Erythroblast (primary cell): ENCODE data around the gene SMPDL3A.

Experiments
- DNase-seq, 2 experiments: peaks; one replicate each; lab custom pipeline; 2025; lab: John Stamatoyannopoulos, UW
- GATA1 ChIP-seq: IDR thresholded peaks from 2 replicates; pipeline ENCODE4 v1.6.1; 2011; ENCODE audit warnings: low read depth, mild to moderate bottlenecking, control low read depth, low read length, moderate library complexity
- POLR2A ChIP-seq: IDR thresholded peaks from 2 replicates; pipeline ENCODE4 v1.6.1; 2011; ENCODE audit warnings: mild to moderate bottlenecking, low read length

SMPDL3A gene

DNA sequence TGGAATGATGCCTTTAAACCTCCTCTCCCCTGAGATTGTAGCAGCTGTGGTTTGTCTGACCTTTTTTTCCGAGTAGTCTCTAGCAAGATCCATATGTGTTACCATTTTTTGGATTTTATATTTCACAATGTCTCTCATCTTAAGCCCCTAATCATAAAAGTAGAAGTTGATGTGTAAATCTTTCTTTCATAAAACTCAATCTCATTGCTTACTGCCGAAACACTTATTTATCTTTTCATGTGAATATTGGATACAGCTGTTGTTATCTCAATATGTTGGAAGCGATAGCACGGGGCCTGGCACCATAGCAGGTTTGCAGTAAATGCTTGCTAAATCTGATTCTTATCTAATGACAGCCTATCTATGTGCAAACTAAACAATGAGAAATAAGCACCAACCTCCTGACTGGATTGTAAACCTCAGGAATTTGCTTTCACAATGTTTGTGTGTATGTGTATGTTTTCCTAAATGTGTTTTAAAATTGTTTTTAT, 14.2 kb downstream of the SMPDL3A start:
- TF ChIP-seq GATA1 (no peak), POLR2A (no peak)
- DNase-seq = peak in 1 of 2 experiments; percentile 3

DNA sequence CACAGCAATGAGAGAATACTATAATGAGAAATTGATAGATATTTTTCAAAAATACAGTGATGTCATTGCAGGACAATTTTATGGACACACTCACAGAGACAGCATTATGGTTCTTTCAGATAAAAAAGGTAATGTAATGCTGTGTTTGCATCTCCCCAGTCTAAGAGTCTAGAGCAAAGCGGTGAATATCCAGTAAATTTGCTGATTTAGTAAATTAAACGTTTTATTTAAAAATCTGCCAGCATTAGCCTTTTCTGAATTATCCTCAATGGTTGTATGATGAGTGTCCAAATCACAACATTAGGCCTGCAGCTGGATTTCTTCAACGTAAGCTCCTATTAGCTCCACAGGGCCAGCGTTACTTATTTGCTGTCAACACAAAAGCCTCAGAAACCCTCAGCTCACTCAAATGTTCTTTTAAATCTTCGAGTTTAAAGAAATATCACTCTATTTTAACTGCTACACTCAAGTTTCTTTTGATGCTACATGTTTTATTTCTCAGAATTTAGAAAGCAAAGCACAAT, 16.0 kb downstream of the SMPDL3A start:
- no peak for TF ChIP-seq POLR2A
- TF ChIP-seq GATA1 = no peak
- no peak for DNase-seq

DNA sequence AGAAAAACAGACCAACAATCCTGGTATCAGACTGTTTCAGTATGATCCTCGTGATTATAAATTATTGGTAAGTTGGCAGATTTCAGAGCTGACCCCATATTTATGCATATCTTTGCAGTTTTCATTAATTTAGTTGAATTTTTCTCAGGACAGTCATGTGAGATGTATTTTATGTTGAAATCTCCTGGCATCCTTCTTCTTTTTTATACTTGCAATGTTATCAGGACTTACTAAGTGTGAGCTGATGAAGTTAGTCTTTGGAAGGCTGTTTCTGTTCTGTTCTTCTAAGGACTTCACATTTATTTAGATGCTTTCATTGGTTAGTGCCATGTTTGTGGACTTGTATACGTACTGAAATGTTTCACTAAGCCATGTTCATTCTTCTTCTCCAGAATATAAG, 17.2 kb downstream of the SMPDL3A start:
- no peak for TF ChIP-seq POLR2A
- TF ChIP-seq GATA1 = no peak
- no peak for DNase-seq

DNA sequence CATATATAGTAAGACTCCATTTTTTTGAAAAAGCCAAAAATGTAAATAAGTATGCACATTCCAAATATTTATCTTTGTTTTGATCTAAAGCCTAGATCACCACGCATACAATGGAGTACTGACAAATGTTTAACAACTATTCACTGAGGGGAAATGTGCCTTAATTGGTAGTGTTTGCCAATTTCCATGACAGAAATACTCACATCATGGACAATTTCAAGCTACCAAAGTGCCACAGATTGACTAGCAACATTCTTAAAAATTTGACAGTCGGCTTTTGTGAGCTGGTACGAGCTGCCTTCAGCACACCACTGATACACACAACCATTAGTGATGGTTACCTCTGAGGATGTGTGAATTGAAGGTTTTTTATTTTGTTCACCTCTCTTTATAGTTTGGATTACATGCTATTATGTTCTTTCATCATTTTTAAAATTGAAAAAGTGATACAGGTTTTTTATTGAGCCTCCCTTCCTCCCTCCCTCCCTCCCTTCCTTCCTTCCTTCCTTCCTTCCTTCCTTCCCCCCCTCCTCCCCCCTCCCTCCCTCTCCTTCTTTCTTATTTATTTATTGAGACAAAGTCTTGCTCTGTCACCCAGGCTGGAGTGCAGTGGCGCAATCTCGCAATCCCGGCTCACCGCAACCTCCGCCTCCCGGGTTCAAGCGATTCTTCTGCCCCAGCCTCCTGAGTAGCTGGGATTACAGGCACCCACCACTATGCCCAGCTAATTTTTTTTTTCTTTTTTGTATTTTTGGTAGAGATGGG, 19.2 kb downstream of the SMPDL3A start:
- no peak for DNase-seq
- TF ChIP-seq GATA1 (no peak), POLR2A (no peak)

DNA sequence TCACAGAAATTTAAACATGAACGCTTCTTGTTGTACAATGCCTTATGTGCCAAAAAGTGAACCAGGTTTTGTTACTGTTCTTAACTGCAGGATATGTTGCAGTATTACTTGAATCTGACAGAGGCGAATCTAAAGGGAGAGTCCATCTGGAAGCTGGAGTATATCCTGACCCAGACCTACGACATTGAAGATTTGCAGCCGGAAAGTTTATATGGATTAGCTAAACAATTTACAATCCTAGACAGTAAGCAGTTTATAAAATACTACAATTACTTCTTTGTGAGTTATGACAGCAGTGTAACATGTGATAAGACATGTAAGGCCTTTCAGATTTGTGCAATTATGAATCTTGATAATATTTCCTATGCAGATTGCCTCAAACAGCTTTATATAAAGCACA, 19.9 kb downstream of the SMPDL3A start:
- TF ChIP-seq POLR2A = no peak
- TF ChIP-seq GATA1 = no peak
- no peak for DNase-seq

DNA sequence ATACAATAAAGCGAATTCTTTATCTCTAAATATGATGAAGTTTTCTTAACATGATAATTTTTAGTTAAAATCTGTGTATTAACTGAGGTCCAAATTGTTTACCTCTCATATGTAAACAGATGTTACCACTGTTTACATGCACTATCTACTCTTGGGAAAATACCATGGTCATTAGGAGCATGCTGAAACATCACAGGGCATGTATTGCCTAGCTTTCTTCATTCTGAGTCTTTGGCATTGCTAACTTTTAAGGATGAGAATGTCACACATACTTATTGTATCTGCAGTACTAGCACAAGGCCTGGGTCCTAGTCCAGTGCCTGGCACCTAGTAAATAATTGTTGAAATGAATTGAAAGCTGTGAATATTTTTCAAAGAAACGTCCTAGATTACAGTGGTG, 20.6 kb downstream of the SMPDL3A start:
- TF ChIP-seq GATA1 (no peak), POLR2A (no peak)
- DNase-seq = no peak

DNA sequence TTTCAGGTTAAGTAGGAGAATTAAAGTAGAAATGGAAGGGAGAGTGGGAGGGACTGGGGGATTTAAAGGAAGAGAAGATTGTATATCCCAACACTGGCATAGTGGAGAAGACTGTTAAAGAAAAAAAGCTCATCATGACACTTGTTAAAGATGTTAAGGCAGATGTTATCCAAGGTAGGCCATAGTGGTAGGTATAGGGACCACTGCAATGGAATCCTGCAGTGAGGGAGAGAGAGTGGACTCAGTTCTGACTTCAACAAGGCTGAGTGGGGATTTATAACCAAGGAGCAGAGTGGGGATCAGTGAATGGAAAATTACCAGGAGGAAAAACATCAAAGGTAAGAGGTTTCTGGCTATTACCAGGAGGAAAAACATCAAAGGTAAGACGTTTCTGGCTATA, 21.1 kb downstream of the SMPDL3A start:
- DNase-seq = no peak
- no peak for TF ChIP-seq GATA1
- TF ChIP-seq POLR2A = no peak

DNA sequence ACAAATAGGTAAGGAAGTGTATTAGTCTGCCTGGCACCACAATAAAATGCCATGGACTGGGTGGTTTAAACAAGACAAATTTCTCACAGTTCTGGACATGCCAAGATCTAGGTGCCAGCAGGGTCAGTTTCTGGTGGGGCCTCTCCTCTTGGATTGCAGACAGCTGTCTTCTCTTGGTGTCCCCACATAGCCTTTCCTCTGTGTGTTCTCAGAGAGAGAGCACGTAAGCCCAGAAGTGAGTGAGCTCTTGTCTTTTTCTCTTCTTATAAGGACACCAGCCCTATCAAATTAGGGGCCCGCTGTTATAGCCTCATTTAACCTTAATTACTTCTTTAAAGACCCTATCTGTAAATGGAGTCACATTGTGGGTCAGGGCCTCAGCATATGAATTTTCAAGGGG, 28.3 kb downstream of the SMPDL3A start:
- TF ChIP-seq POLR2A = no peak
- no peak for TF ChIP-seq GATA1
- DNase-seq = no peak

DNA sequence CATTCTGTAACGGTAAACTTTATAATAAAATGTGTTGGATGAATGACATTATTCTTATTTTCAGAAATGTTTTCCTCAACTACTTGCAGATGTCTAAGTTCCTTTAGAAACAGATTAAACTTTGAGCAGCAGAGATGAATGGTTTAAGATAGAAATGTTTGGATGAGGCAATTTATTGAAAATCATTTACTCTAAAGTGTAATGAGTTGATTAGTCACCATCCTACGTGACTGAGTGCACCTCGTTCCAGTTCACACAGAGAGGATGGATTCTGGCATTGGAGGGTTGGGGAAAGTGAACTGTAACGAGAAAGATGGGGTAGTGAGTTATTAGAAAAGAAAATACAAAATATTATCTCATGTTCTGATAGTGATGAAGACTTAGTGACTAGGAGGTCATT, 28.7 kb downstream of the SMPDL3A start:
- TF ChIP-seq GATA1 (no peak), POLR2A (no peak)
- DNase-seq = no peak

DNA sequence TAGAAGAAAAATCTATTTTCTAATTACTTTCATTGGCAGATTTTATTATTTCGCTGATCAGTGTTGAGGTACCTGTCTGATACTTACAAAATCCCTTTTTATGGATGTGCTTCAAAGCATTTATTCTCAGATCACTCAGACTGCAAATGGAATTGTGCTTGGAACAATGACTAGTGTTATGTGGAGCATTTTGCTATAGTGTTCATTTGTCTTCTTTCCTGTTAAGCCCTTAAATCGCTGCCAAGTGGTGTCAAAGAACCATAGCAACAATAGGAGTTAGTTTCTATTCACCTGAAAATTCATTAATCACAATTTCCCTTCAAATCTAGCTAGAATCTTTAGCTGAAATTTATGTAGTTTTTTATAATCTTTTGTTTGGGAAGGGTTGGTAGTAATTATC, 29.8 kb downstream of the SMPDL3A start:
- TF ChIP-seq GATA1 (no peak), POLR2A (no peak)
- no peak for DNase-seq

DNA sequence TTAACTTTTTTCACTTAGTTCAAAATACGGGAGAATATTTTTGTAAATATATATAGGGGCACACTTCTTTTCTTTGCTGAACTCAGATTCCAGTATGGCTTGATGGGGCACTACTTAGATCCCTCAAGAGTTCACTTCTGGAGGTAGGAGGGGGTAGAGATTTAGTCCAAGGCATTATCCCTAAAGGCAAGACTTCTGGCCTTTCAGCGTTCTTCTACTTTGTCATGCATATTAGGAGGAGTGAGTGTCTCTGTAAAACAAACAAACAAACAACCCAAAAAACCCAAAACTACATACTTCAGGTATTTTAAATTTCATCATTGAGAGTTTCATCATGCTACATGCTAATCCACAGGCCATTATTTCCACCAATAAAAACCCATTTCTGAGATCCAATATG, 32.0 kb downstream of the SMPDL3A start:
- TF ChIP-seq POLR2A = no peak
- TF ChIP-seq GATA1 = no peak
- no peak for DNase-seq

DNA sequence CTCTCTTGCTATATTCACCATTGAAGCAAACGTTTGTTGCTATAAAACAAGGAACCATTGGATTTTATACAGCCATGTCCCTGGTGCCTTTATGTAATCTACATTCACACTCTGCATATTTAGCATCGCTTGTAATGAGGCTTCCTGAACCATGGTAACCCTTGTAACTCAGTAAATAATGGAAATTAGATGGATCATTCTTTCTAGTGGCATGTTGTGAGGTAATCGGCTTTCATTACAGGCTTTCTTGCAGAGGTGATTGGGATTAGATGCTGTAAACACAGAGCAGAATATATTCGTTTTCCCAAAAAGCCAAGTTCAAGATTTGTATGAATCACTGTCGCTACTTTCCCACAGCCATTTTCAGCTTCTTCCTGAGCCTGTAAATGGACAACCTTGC, 36.1 kb downstream of the SMPDL3A start:
- no peak for TF ChIP-seq POLR2A
- no peak for TF ChIP-seq GATA1
- DNase-seq = no peak

DNA sequence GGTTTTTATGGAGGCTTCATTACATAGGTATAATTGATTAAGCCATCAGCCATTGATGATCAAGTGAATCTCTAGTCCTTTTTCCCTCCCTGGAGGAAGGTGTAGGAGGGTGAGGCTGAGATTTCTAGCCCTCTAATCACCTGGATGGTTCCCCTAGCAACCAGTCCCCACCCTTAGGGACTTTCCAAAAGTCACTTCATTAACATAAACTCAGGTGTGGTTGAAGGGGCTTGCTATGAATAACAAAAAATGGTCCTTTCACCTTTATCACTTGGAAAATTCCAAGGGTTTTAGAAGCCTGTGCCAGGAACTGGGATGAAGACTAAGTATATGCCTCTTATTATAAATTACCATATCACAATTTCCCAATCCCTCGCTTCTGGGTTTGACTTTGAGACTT, 40.4 kb downstream of the SMPDL3A start:
- no peak for TF ChIP-seq GATA1
- TF ChIP-seq POLR2A = no peak
- DNase-seq = no peak

DNA sequence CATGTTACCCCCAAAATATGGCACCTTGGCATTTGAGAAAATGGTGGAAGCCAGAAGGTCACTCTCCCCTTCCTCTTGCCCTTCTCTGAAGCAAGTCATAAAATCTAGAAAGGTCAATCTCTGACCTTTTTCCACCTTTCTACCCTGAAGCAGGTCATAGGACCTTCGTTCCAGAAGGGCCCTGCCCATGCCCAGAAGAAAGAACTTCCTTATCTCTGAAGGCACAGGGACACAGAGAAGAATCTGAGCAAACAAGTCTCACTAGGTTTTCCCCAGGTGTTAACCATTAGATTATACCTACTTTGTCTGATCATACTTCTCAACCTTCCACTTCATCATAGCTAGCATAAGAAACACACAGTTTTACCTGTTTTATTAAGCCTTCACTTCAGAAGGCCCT, 42.5 kb downstream of the SMPDL3A start:
- TF ChIP-seq POLR2A (no peak), GATA1 (no peak)
- DNase-seq = no peak

DNA sequence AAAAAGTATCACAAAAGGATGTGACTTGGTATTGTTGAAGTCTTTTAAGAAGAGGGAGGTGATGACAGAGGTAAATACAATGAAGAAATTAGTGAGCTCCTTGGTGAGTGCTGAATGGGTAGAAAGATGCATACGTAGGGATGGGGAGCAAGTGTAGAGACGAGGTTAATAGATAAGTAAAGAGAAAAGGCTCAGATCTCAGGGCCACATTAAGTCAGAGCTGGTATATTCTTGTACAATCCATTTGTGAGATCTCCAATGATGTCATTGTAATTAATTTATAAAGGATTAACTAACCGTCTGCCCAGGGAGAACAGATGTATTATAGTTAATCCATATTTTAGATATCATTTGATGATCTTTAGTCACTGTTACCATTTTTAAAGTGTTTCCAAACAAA, 43.4 kb downstream of the SMPDL3A start:
- TF ChIP-seq GATA1 (no peak), POLR2A (no peak)
- no peak for DNase-seq
